Gastroesophageal sphincter (tissue), 4 donors: Measurements from ENCODE around the gene C15orf39. TPM values are rescaled to one million over a fixed set of nuclear protein-coding genes. Genes with fewer than 3 reads are reported as not detected.

Experiments used
- ATAC-seq: fragments of 150-250 bp; one replicate; pipeline ENCODE4 v1.9.1; 2016; ENCODE audit warnings: mild to moderate bottlenecking, moderate library complexity
- H3K27ac ChIP-seq, 4 donors: fragments of 200-600 bp; sonication (generic) in 3 of 4; 1 replicate in 3 of 4; 2 replicates in 1 of 4; pipeline ENCODE4 v1.5.1; 2016 to 2019
- H3K27me3 ChIP-seq: fragments of 200-600 bp; sonication (generic); one replicate; pipeline ENCODE4 v1.5.1; 2019
- H3K36me3 ChIP-seq, 2 donors: fragments of 200-600 bp; sonication (generic); one replicate each; pipeline ENCODE4 v1.5.1; 2019; ENCODE audit warnings: control low read depth in 1 of 2
- H3K4me1 ChIP-seq, 3 donors: fragments of 200-600 bp; sonication (generic); 1 replicate in 2 of 3; 2 replicates in 1 of 3; pipeline ENCODE4 v1.5.1; 2016 to 2019; ENCODE audit warnings: control low read depth in 2 of 3
- H3K4me3 ChIP-seq, 2 donors: fragments of 200-600 bp; sonication (generic); one replicate each; pipeline ENCODE4 v1.5.1; 2019; ENCODE audit warnings: mild to moderate bottlenecking in 1 of 2, moderate library complexity in 1 of 2
- H3K9me3 ChIP-seq, 3 donors: fragments of 200-600 bp; sonication (generic); one replicate each; pipeline ENCODE4 v1.5.1; 2017 to 2019; ENCODE audit warnings: control low read depth in 2 of 3
- CTCF ChIP-seq, 4 experiments: fragments of 200-600 bp in 2 of 4; fragments of 450-650 bp in 2 of 4; sonication (generic) in 1 of 4; IDR thresholded peaks; one replicate each; pipeline ENCODE4 v1.5.1; 2017 to 2019; ENCODE audit warnings: antibody characterized with exemption in 4 of 4, mild to moderate bottlenecking in 2 of 4, moderate library complexity in 2 of 4
- EP300 ChIP-seq: sonication (generic); formaldehyde crosslinking; IDR thresholded peaks from one replicate; pipeline ENCODE4 v1.6.1; 2017; ENCODE audit warnings: antibody characterized with exemption, mild to moderate bottlenecking
- POLR2A ChIP-seq, 2 donors: fragments of 450-650 bp; IDR thresholded peaks; one replicate each; pipeline ENCODE4 v1.6.1; 2017; ENCODE audit warnings: antibody characterized with exemption in 2 of 2, mild to moderate bottlenecking in 2 of 2, moderate library complexity in 1 of 2
- POLR2AphosphoS5 ChIP-seq: sonication (generic); formaldehyde crosslinking; IDR thresholded peaks from one replicate; pipeline ENCODE4 v1.6.1; 2017; ENCODE audit warnings: antibody characterized with exemption
- WGBS, 2 donors: methylation state at CpG; one replicate each; pipeline ENCODE4 v1.1.5; 2018; ENCODE audit warnings: low coverage in 1 of 2; 5-methylcytosine and 5-hydroxymethylcytosine counted together
- total RNA-seq, 4 donors: library from RNA; depleted of rRNA; stranded (reverse); fragments of >200 nt; gene quantifications; one replicate each; pipeline ENCODE4 v1.1.0, GENCODE V29; 2016

The C15orf39 gene
- total RNA-seq, 4 donors from 2014 or later: 7.3 to 13.2 (median 11.5) TPM

DNA sequence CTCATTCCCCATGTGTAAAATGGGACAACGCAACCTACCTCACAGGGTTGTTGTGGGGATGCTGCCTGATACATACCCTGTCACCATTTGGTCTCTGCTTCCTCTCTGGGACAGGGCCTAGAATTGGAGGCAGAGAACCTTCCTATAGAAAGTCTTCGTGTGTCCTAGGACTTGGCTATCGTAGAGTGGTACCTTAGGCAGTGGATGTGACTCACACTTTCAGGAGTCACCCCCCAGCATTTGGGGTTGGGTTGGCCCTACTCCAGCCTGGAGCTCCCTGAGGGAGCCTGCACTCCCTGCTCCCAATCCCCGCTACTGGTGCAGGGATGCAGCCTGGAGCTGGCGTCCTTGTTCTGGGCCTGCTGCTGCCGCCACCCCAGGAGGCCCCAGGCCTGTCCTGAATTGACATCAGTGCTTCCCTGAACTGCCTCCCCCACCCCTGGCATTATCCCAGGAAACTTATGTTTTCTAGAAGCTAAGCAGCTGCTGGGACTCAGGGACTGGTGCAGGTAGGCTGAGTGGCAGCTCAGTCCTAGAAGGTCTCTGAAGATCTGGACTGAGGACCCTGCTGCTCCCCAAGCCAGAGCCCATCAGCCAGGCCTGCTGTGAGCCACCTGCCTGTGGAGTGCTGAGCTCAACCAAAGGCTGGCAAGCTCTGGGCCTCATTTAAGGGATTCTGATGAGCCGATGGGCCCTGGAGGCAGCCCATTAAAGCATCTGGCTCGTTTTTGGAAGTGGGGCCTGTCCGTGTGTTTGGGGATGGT is 9.9 kb downstream of the C15orf39 start:
- TF ChIP-seq POLR2A (IDR thresholded peaks at IDR 0.05): no peak
- no peak for TF ChIP-seq CTCF (IDR thresholded peaks at IDR 0.05)
- no peak for TF ChIP-seq EP300
- TF ChIP-seq POLR2AphosphoS5: no peak
- Histone ChIP-seq H3K27ac (no peak overlapping the region), H3K36me3 (peaks cover 0 to 71% of the 10 kb centered on the region in 2 donors), H3K4me1 (peaks cover 0 to 48% (median 8%) of the 10 kb centered on the region in 3 donors), H3K9me3 (no peaks in the 10 kb centered on the region), H3K27me3 (no peaks in the 10 kb centered on the region), H3K4me3 (no peak overlapping the region)
- 69 to 100% methylated on average over 1 to 5 of the region's 9 CpGs for WGBS, 2 donors
- no peak for ATAC-seq

GRCh38 chr15:75212200-75212858 is 10.6 kb downstream of the C15orf39 start:
- TF ChIP-seq EP300: no peak
- TF ChIP-seq POLR2AphosphoS5: no peak
- TF ChIP-seq POLR2A (IDR thresholded peaks at IDR 0.05): no peak
- TF ChIP-seq CTCF (IDR thresholded peaks at IDR 0.05): no peak
- WGBS, 2 donors: 47 to 92% methylated on average over 2 to 4 of the region's 7 CpGs

DNA sequence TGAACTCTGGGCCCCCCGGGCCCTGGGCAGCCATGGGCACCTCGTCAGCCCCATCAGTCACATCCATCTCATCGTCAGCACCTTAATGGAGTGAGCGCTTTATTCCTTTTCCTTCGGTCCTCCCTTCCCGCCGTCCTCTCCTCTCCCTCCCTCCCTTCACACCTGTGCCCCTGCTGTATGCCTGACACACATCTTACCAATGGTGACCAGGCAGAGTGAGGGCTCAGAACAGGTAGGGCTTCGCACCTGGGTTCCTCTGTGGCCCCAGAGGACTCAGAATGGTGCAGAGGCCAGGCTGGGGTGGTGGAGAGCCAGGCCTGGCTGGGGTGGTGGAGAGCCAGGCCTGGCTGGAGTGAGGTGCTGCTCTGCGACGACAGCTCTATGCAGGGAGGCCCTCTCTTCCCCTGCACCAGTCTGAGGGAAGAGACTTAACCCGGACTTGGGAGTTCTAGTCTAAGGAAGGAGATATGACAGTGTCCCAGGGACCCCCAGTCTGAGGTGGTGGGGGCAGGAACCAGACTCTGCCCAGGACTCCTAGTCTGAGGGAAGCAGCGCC is 11.6 kb downstream of the C15orf39 start:
- Histone ChIP-seq H3K27ac (no peak overlapping the region), H3K4me3 (no peak overlapping the region), H3K36me3 (peaks cover 0 to 55% of the 10 kb centered on the region in 2 donors), H3K4me1 (peaks cover 0 to 38% (median 4%) of the 10 kb centered on the region in 3 donors), H3K9me3 (no peaks in the 10 kb centered on the region), H3K27me3 (no peaks in the 10 kb centered on the region)
- TF ChIP-seq EP300 (no peak), POLR2A (IDR thresholded peaks at IDR 0.05) (no peak), CTCF (IDR thresholded peaks at IDR 0.05) (no peak), POLR2AphosphoS5 (no peak)
- ATAC-seq: no peak
- WGBS, 2 donors: 70 to 100% methylated on average over 3 to 4 of the region's 12 CpGs

More at GRCh38 chr15:75212200-75212858, 10.6 kb downstream of the C15orf39 start:
- ATAC-seq: no peak
- H3K36me3 ChIP-seq: peaks cover 0 to 64% of the 10 kb centered on the region in 2 donors
- peaks cover 0 to 47% (median 8%) of the 10 kb centered on the region in 3 donors for H3K4me1 ChIP-seq
- no peak overlapping the region for H3K4me3 ChIP-seq
- no peak overlapping the region for H3K27ac ChIP-seq
- no peaks in the 10 kb centered on the region for H3K9me3 ChIP-seq
- H3K27me3 ChIP-seq: no peaks in the 10 kb centered on the region

DNA sequence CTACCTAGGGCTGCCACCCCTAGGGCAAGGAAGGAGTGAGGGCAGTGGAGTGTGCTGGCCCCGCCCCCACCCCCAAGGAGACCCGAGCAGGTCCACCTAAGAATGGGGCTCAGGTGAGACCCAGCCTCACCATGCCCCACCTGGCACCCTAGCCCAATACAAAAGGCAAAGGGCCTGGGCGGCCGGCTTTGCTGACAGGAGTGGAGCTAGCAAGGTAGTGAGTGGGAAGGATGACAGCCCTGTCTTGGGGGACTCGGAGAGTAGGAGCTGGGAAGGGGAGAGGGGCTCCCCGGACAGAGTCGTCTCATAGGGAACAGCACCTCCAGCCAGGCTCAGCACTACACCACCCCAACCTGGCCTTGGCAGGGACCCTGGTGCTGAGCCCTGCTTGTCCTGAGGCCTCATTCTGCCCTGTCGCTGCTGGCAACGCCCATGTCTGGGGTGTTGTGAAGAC is 12.1 kb downstream of the C15orf39 start:
- no peak overlapping the region for H3K4me3 ChIP-seq
- H3K27me3 ChIP-seq: no peaks in the 10 kb centered on the region
- H3K9me3 ChIP-seq: no peaks in the 10 kb centered on the region
- no peak for ATAC-seq
- peaks cover 0 to 50% of the 10 kb centered on the region in 2 donors for H3K36me3 ChIP-seq
- no peak overlapping the region for H3K27ac ChIP-seq
- peaks cover 0 to 33% (median 0%) of the 10 kb centered on the region in 3 donors for H3K4me1 ChIP-seq
- WGBS, 2 donors: no CpG with 5 or more reads among the region's 9 CpGs
- TF ChIP-seq POLR2AphosphoS5 (no peak), EP300 (no peak), CTCF (IDR thresholded peaks at IDR 0.05) (no peak), POLR2A (IDR thresholded peaks at IDR 0.05) (no peak)
